Epithelial cell of proximal tubule (primary cell): ENCODE data around the gene MTMR12. TPM values are rescaled to one million over a fixed set of nuclear protein-coding genes. Genes with fewer than 3 reads are reported as not detected.

ENCODE experiments used
- DNase-seq: peaks from one replicate; pipeline ENCODE4 v3.0.0-alpha.2; 2011; ENCODE audit warnings: low read depth
- H3K4me3 ChIP-seq: 2 replicates; pipeline ENCODE4 v1.5.1; 2011; ENCODE audit warnings: low read depth, mild to moderate bottlenecking, low read length
- total RNA-seq: library from RNA; depleted of rRNA; stranded (reverse); fragments of >200 nt; gene quantifications from 2 replicates; pipeline ENCODE4 v1.2.3, GENCODE V29; 2015
- TF ChIP-seq, protein P1 (sequence below): conservative IDR thresholded peaks from 2 replicates; pipeline ENCODE4 v1.5.1; 2012; ENCODE audit warnings: low read depth, mild to moderate bottlenecking, low read length

MTMR12 gene
- total RNA-seq, 1 donor from 2014 or later, result 19.1 TPM

DNA sequence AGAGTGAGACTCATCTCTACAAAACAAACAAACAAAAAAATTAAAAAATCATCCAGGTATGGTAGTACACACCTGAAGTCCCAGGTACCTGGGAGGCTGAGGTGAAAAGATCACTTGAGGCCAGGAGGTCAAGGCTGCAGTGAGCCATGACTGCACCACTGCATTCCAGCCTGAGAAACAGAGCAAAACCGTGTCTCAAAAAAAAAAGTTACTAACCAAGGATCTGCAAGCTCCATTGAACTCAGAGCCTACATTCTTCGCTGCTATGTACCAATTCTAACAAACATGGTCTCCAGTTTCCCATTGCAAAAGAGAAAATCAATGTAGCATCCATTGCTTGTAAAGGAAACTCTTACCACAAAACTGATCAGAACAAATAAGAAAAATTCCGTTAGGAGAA, 33.5 kb downstream of the MTMR12 start:
- TF ChIP-seq, protein P1, sequence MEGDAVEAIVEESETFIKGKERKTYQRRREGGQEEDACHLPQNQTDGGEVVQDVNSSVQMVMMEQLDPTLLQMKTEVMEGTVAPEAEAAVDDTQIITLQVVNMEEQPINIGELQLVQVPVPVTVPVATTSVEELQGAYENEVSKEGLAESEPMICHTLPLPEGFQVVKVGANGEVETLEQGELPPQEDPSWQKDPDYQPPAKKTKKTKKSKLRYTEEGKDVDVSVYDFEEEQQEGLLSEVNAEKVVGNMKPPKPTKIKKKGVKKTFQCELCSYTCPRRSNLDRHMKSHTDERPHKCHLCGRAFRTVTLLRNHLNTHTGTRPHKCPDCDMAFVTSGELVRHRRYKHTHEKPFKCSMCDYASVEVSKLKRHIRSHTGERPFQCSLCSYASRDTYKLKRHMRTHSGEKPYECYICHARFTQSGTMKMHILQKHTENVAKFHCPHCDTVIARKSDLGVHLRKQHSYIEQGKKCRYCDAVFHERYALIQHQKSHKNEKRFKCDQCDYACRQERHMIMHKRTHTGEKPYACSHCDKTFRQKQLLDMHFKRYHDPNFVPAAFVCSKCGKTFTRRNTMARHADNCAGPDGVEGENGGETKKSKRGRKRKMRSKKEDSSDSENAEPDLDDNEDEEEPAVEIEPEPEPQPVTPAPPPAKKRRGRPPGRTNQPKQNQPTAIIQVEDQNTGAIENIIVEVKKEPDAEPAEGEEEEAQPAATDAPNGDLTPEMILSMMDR, result no peak
- H3K4me3 ChIP-seq, result no peak overlapping the region
- no peak for DNase-seq

DNA sequence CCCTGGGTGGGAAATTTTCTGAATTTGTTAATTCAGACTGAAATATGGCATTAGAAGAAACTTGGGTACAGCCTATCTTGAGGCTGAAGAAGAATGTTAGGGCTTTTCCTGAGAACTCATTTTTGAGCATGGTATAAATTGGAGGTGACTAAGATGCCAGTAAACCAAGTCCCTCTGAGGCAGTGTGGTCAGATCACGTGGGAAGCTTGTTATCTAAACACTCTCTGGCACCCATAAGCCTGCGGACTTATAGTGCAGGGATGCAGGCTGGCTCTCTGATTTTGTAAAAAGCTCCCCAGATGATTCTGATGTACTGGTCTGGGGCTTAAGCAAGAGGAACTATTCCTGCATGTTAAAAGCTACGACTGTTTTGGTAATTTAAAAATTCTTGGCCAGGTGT, 34.3 kb downstream of the MTMR12 start:
- no peak for DNase-seq
- TF ChIP-seq, protein P1, result no peak
- H3K4me3 ChIP-seq, result no peak overlapping the region

DNA sequence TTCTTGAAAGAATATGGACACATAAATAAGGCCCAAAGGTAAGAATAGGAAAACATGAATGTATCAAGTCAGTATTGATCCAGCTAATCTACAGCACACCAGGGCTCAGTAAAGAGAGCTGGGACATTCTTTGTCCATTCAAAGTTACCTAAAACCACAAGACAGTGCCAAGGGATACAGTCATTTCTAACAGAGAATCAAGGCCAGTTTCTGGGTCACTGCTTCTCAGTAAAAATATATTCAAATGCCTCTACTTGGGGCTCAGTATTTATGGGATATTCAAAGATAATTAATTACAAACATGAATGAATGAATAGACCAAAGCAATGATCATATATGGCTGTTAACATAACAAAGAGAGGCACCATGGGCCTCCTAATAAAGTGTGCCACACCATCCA, 34.9 kb downstream of the MTMR12 start:
- H3K4me3 ChIP-seq, result no peak overlapping the region
- no peak for DNase-seq
- TF ChIP-seq, protein P1, result no peak

DNA sequence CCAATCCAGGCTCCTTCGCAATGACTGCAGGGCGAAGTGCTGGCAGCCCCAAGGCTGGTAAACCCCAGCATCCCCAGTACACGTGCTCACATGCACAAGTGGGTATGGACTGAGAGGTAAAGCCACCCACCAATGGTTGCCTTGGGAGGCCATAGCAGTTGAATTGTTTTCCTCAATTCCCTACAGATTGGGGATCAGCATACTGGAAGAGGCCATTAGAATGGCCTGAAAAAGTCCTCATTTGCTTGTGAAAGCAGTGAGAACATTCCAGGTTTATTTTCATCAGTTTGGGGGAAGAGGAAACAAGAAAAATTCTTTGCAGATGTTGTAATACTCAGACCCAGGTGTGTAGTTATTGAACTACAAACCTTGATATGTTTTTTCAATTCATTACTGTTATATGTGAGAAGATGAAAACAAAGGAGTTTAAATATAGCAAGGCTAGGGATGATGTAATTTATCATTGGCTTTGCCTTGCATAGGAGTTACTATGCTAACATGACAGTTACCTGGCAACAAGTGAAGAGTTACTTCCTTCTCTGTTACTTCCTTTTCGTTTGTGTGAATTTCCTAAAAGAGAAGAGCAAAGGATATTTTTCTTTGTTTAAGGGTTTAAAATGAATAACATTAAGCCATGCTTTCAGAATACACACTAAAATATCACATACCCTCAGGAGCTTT, 36.4 kb downstream of the MTMR12 start:
- no peak overlapping the region for H3K4me3 ChIP-seq
- no peak for DNase-seq
- TF ChIP-seq, protein P1, result no peak

DNA sequence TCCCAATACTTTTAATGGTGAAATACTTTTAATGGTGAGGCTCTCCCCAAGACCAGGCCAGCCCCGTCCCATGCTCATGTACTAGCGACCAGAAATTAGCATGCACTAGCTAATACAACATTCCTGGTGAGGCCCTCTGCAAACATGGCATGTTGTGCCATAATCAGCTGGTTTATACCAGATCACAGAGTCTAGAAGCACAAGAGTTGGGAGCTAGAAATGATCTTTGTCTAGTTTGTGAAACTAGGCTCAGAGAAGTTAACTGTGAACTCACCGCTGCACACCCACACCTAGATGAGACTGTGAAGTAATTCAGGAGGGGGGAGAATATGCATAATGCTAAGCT, 37.4 kb downstream of the MTMR12 start:
- no peak for DNase-seq
- TF ChIP-seq, protein P1, result no peak
- H3K4me3 ChIP-seq, result no peak overlapping the region

DNA sequence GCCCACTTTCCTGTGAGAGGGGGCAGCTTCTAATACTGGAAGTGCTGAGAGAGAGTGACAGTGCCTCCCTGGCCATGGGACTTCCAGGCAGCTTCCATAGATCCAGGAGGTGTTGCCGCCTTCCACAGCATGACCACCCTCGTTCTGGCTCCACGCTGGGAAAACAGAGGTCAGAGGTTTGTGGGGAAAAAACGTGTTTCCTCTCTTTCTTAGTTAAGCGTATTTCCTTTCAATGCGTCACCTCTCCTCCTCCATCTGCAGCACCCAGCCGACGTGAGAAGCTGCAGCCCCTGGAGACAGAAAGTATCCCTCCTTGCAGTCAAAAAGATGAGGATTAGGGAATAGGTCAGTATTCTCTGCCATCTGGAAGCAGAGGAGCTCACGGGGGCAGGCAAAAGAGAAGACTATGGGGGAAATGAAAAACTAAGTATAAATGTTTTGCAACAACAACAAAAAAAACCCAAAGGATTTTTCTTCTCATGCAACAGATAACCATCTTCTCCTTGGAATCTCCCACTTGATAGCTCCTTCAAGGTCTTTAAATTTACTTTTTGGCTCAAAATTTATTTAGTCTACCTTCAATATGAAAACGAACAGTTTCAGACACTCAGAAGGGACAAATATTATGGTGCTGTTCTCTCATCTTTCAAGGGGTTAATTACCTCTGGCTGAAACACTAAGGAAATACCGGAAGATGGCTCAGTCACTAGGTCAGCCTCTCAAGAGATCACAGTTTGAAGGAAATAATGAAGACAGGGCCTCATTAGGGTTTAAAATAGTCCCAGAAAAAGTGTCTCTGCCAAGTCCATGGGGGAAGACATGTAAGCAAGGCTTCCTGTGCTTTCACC, 38.0 kb downstream of the MTMR12 start:
- no peak overlapping the region for H3K4me3 ChIP-seq
- no peak for DNase-seq
- TF ChIP-seq, protein P1, result no peak

DNA sequence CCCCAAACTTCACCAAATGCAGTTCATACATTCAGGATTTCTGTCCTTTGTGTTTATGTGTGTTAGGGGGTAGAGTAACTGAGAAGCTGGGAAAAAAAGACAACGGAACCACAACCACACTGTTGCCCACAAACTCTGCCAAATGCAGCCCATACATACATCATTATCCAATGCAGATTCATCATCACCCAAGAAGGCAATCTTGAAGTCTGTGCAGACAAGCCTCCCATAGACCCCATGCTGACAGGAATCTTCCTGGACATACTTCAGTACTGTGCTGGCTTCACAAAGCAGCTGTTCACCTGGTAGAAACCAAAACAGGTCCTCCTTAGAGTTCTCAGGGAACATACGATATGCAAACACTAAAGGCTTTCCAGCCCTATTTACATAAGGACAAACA, 38.9 kb downstream of the MTMR12 start:
- no peak overlapping the region for H3K4me3 ChIP-seq
- TF ChIP-seq, protein P1, result no peak
- no peak for DNase-seq
